Body of pancreas (tissue), 4 donors: ENCODE results near the gene SLC2A6. TPM values are rescaled to one million over a fixed set of nuclear protein-coding genes. Genes with fewer than 3 reads are reported as not detected.

Source experiments
- ATAC-seq: fragments of 150-250 bp; one replicate; pipeline ENCODE4 v1.9.1; 2016
- DNase-seq, 4 donors: peaks; one replicate each; pipeline ENCODE4 v3.0.0-alpha.2; 2019
- H3K27ac ChIP-seq, 4 donors: fragments of 200-600 bp; sonication (generic); 1 replicate in 3 of 4; 2 replicates in 1 of 4; pipeline versions ENCODE4 v1.5.1 to v1.6.1; 2016 to 2019; ENCODE audit warnings: mild to moderate bottlenecking in 1 of 4, mixed read lengths in 1 of 4, moderate library complexity in 1 of 4
- H3K27me3 ChIP-seq, 2 donors: fragments of 200-600 bp; sonication (generic); one replicate each; pipeline ENCODE4 v1.6.0; 2016; ENCODE audit warnings: mild to moderate bottlenecking in 1 of 2
- H3K36me3 ChIP-seq, 2 donors: fragments of 200-600 bp; sonication (generic); replicated peaks in 1 of 2; 2 replicates each; pipeline ENCODE4 v1.5.1; 2016; ENCODE audit warnings: low read depth in 2 of 2; ENCODE audit not compliant: insufficient read depth in 1 of 2
- H3K4me1 ChIP-seq: fragments of 200-600 bp; sonication (generic); one replicate; pipeline ENCODE4 v1.6.0; 2016
- H3K4me3 ChIP-seq, 2 donors: fragments of 200-600 bp; sonication (generic); 1 replicate in 1 of 2; 2 replicates in 1 of 2; pipeline ENCODE4 v1.5.1; 2016 to 2019
- H3K9me3 ChIP-seq, 3 donors: fragments of 200-600 bp; sonication (generic); 1 replicate in 2 of 3; 2 replicates in 1 of 3; pipeline ENCODE4 v1.5.1; 2016
- CTCF ChIP-seq, 7 experiments: fragments of 450-650 bp in 4 of 7; fragments of 200-600 bp in 3 of 7; sonication (generic) in 3 of 7; IDR thresholded peaks; one replicate each; pipeline ENCODE4 v1.5.1; 2016 to 2019; ENCODE audit warnings: antibody characterized with exemption in 7 of 7
- POLR2A ChIP-seq, 3 donors: fragments of 450-650 bp; IDR thresholded peaks; one replicate each; pipeline ENCODE4 v1.6.1; 2016; ENCODE audit warnings: antibody characterized with exemption in 3 of 3, mild to moderate bottlenecking in 2 of 3
- WGBS, 2 donors: methylation state at CpG; one replicate each; pipeline ENCODE4 v1.1.5; 2017; 5-methylcytosine and 5-hydroxymethylcytosine counted together
- intact Hi-C: fragments of 100-400 bp; cut with DNase I; formaldehyde crosslinking; loops from one replicate; pipeline ENCODE4 v1.15.1; 2023
- total RNA-seq, 2 donors: library from RNA; depleted of rRNA; stranded (reverse); fragments of >200 nt; gene quantifications; one replicate each; pipeline ENCODE4 v1.1.0, GENCODE V29; 2016

SLC2A6 gene
- total RNA-seq, 2 donors from 2014 or later = 2.6 to 3.0 TPM

GRCh38 chr9:133496861-133497842, 18.3 kb upstream of the SLC2A6 start:
- no peak for ATAC-seq
- H3K27ac ChIP-seq = no peak overlapping the region
- no peak overlapping the region for H3K4me3 ChIP-seq
- no peaks in the 10 kb centered on the region for H3K27me3 ChIP-seq
- TF ChIP-seq CTCF (IDR thresholded peaks at IDR 0.05) (no peak), POLR2A (IDR thresholded peaks at IDR 0.05) (no peak)
- H3K4me1 ChIP-seq = peaks cover 5% of the 10 kb centered on the region
- H3K36me3 ChIP-seq = no peaks in the 10 kb centered on the region
- WGBS, 2 donors = 48 to 72% methylated on average over 10 to 35 of the region's 35 CpGs
- peaks cover 0 to 5% (median 0%) of the 10 kb centered on the region in 3 donors for H3K9me3 ChIP-seq
- intact Hi-C loops = loop anchor here (10.0 kb wide), 1 partner anchor 482 kb away; no protein-coding TSS in a partner anchor
- DNase-seq = no peak

GRCh38 chr9:133495327-133496293, 16.7 kb upstream of the SLC2A6 start:
- intact Hi-C loops = loop anchor here (10.0 kb wide), 1 partner anchor 481 kb away; no protein-coding TSS in a partner anchor
- no peak overlapping the region for H3K4me3 ChIP-seq
- ATAC-seq (no peak), DNase-seq (no peak)
- 87 to 88% methylated on average over 24 of the region's 24 CpGs for WGBS, 2 donors
- H3K27ac ChIP-seq = no peak overlapping the region
- TF ChIP-seq CTCF (IDR thresholded peaks at IDR 0.05) = no peak
- TF ChIP-seq POLR2A (IDR thresholded peaks at IDR 0.05) = no peak
- H3K36me3 ChIP-seq = no peaks in the 10 kb centered on the region
- H3K27me3 ChIP-seq = no peaks in the 10 kb centered on the region
- no peaks in the 10 kb centered on the region for H3K9me3 ChIP-seq
- H3K4me1 ChIP-seq = peaks cover 9% of the 10 kb centered on the region

- intact Hi-C loops = loop anchor here (10.0 kb wide), 1 partner anchor 480 kb away; no protein-coding TSS in a partner anchor
- no peaks in the 10 kb centered on the region for H3K9me3 ChIP-seq
- peaks cover 9% of the 10 kb centered on the region for H3K4me1 ChIP-seq
- H3K36me3 ChIP-seq = no peaks in the 10 kb centered on the region
- no peak for DNase-seq
- TF ChIP-seq POLR2A (IDR thresholded peaks at IDR 0.05) = no peak
- no peak for TF ChIP-seq CTCF (IDR thresholded peaks at IDR 0.05)
- H3K4me3 ChIP-seq = no peak overlapping the region
- WGBS, 2 donors = 78 to 82% methylated on average over 3 to 12 of the region's 24 CpGs
- ATAC-seq = no peak
- no peak overlapping the region for H3K27ac ChIP-seq
- no peaks in the 10 kb centered on the region for H3K27me3 ChIP-seq
Measured at GRCh38 chr9:133494636-133495326, 15.9 kb upstream of the SLC2A6 start.

GRCh38 chr9:133493845-133494540, 15.1 kb upstream of the SLC2A6 start:
- Histone ChIP-seq H3K27me3 (no peaks in the 10 kb centered on the region), H3K27ac (no peak overlapping the region), H3K36me3 (no peaks in the 10 kb centered on the region), H3K4me1 (peaks cover 9% of the 10 kb centered on the region), H3K9me3 (no peaks in the 10 kb centered on the region), H3K4me3 (no peak overlapping the region)
- WGBS, 2 donors = 82 to 87% methylated on average over 18 to 22 of the region's 23 CpGs
- intact Hi-C loops = loop anchor here (10.0 kb wide), 1 partner anchor 479 kb away; no protein-coding TSS in a partner anchor
- TF ChIP-seq POLR2A (IDR thresholded peaks at IDR 0.05) = no peak
- TF ChIP-seq CTCF (IDR thresholded peaks at IDR 0.05) = no peak
- DNase-seq (no peak), ATAC-seq (no peak)
